Glutamatergic neuron (in vitro differentiated cells): ENCODE measurements around the gene PACSIN3. TPM values are rescaled to one million over a fixed set of nuclear protein-coding genes. Genes with fewer than 3 reads are reported as not detected.

Experiments
- DNase-seq: peaks from one replicate; pipeline ENCODE4 v3.0.0; 2022
- H3K27ac Mint-ChIP-seq: one replicate; pipeline ENCODE4 v1.8.0; 2020; ENCODE audit warnings: mild to moderate bottlenecking, mixed read lengths, inconsistent platforms; ENCODE audit not compliant: unreplicated experiment
- H3K27me3 Mint-ChIP-seq: one replicate; pipeline ENCODE4 v1.8.0; 2020; ENCODE audit warnings: mild to moderate bottlenecking, moderate library complexity, mixed read lengths, inconsistent platforms; ENCODE audit not compliant: unreplicated experiment
- H3K36me3 Mint-ChIP-seq: one replicate; pipeline ENCODE4 v1.8.0; 2020; ENCODE audit warnings: mild to moderate bottlenecking, mixed read lengths, inconsistent platforms; ENCODE audit not compliant: unreplicated experiment
- H3K4me1 Mint-ChIP-seq: one replicate; pipeline ENCODE4 v1.8.0; 2020; ENCODE audit warnings: mild to moderate bottlenecking, low read depth, mixed read lengths, inconsistent platforms; ENCODE audit not compliant: unreplicated experiment
- H3K4me3 Mint-ChIP-seq: one replicate; pipeline ENCODE4 v1.8.0; 2020; ENCODE audit warnings: mild to moderate bottlenecking, mixed read lengths, inconsistent platforms; ENCODE audit not compliant: unreplicated experiment
- H3K9me3 Mint-ChIP-seq: one replicate; pipeline ENCODE4 v1.8.0; 2020; ENCODE audit warnings: mild to moderate bottlenecking, moderate library complexity, mixed read lengths, inconsistent platforms; ENCODE audit not compliant: unreplicated experiment
- total RNA-seq: library from RNA; stranded (reverse); fragmentation: NEBNext Ultra II Directional; extraction: Animal tissue kit (Norgen Biotek cat#: 25700); gene quantifications from one replicate; pipeline ENCODE4 v1.2.1, GENCODE V29; 2021; ENCODE audit not compliant: unreplicated experiment
- TF ChIP-seq, protein P1 (sequence below): fragments of 200-600 bp; sonication (generic); IDR thresholded peaks from one replicate; pipeline ENCODE4 v1.5.0; 2021; ENCODE audit not compliant: partially characterized antibody, unreplicated experiment

The PACSIN3 gene
- total RNA-seq, 1 donor from 2014 or later, result 2.2 TPM

DNA sequence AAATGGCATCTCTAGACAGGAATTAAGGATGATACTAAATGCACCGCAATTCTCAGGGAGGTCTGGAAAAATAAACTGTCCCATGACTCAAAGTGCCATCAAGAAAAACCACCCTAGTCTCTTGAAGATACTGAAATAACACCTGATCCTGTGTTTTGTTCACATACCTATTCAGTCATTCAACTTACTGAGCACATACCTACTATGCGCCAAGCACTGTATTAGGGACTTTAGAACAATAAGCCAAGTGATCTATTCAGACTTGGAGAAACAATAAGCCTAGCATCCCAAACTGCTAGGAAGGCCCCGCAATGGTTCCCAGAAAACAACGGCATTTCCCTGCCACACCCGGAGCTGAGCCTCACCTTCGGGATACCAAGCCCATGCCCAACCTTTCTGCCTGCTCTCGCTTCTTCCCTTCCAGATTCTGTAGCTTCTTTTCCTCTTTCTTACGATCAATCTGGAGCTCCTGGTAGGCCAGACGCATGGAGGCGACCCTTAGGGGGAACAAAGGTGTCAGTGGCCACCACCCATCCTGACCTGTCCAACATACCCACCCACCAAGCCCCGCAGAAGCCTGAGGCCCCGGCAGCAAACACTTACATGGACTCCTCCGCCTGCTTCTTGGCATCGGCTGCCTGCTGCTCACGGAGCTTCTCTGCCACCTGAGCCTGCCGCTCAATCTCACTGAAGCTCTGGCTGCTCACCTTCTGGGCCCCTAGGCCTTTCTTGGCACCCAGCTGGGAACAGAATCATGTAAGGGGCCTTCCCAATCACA, 15.0 kb downstream of the PACSIN3 start:
- no peak overlapping the region for H3K4me3 Mint-ChIP-seq
- peaks cover 14% of the 10 kb centered on the region for H3K27me3 Mint-ChIP-seq
- H3K9me3 Mint-ChIP-seq, result peaks cover 10% of the 10 kb centered on the region
- TF ChIP-seq, protein P1, sequence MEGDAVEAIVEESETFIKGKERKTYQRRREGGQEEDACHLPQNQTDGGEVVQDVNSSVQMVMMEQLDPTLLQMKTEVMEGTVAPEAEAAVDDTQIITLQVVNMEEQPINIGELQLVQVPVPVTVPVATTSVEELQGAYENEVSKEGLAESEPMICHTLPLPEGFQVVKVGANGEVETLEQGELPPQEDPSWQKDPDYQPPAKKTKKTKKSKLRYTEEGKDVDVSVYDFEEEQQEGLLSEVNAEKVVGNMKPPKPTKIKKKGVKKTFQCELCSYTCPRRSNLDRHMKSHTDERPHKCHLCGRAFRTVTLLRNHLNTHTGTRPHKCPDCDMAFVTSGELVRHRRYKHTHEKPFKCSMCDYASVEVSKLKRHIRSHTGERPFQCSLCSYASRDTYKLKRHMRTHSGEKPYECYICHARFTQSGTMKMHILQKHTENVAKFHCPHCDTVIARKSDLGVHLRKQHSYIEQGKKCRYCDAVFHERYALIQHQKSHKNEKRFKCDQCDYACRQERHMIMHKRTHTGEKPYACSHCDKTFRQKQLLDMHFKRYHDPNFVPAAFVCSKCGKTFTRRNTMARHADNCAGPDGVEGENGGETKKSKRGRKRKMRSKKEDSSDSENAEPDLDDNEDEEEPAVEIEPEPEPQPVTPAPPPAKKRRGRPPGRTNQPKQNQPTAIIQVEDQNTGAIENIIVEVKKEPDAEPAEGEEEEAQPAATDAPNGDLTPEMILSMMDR, result no peak
- H3K4me1 Mint-ChIP-seq, result peaks cover 25% of the 10 kb centered on the region
- peak overlapping the region; percentile 91 for H3K27ac Mint-ChIP-seq
- DNase-seq, result no peak
- H3K36me3 Mint-ChIP-seq, result no peaks in the 10 kb centered on the region

DNA sequence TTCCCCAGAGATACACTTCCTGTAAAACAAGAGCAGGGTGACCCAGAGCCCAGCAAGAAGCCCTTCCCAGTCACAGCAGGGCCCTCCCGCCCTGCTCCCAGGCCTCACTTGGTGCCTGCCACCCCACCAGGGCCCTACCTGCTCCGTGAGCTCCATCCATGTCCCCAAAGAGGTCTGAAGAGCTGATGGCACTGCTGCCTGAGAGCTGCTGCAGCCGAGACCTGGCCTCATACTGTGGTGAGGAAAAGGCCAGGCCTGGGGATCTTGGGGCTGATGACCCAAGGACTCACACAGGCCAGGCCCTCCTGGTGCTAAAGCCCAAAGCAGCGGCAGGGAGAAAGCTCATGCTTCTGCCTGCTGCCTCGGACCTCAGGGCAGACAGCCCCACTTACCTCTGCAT, 19.9 kb downstream of the PACSIN3 start:
- no peak for DNase-seq
- Mint-ChIP-seq H3K27me3 (peaks cover 12% of the 10 kb centered on the region), H3K4me1 (peaks cover 3% of the 10 kb centered on the region), H3K36me3 (no peaks in the 10 kb centered on the region), H3K4me3 (no peak overlapping the region), H3K27ac (no peak overlapping the region), H3K9me3 (peaks cover 9% of the 10 kb centered on the region)
- TF ChIP-seq, protein P1, result no peak

DNA sequence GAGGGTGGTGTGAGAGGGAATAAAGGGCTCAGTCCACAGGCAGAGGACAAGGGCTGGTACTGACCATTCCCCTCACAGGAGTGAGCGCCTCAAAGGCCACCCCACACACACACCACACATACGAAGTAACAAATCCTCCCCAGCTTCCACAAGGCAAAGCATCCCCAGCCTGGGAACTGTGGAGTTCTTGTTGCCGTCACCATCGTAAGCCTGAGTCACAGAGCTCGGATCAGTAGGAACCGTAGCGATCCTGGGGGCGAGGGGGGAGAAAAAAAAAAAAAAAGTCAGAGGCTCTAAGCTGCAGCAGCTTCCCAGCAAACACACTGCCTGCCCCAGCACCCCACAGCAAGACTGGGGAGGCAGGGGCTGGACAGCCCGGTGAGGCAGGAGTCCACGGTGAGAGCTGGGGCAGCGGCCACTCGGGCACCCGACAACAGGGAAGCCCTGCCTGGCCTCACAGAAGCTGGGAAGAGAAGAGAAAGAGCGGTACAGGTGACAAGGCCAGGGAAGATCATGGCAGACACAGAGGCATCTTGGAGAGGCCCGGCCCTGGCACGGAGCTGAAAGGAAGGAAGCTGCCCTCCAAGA, 20.9 kb downstream of the PACSIN3 start:
- Mint-ChIP-seq H3K36me3 (no peaks in the 10 kb centered on the region), H3K4me1 (peaks cover 3% of the 10 kb centered on the region), H3K27me3 (peaks cover 11% of the 10 kb centered on the region), H3K27ac (peak overlapping the region; percentile 62), H3K9me3 (peaks cover 9% of the 10 kb centered on the region), H3K4me3 (no peak overlapping the region)
- TF ChIP-seq, protein P1, result no peak
- DNase-seq, result no peak

DNA sequence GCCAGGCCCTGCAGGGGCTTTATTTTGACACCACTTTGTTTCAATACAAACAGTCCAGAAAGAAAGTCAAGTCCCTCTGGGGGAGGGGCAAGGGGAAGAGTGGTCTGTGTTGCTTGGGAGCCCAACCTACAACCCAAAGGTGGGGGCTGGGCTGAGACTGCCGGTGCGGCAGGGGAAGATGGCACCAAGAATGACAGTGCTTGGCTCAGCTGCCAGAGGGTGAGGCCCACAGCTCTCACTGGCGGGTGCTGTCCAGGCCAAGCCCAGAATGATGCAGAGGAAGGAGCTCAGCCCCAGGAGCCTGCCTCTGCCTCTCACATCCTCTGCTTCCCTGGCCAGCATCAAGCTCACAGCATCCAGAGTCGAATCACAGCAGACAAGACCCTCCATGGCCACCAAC, 21.9 kb downstream of the PACSIN3 start:
- H3K9me3 Mint-ChIP-seq, result peaks cover 10% of the 10 kb centered on the region
- H3K27me3 Mint-ChIP-seq, result peaks cover 18% of the 10 kb centered on the region
- no peak overlapping the region for H3K27ac Mint-ChIP-seq
- no peak for DNase-seq
- no peak overlapping the region for H3K4me3 Mint-ChIP-seq
- TF ChIP-seq, protein P1, result no peak
- peaks cover 3% of the 10 kb centered on the region for H3K4me1 Mint-ChIP-seq
- H3K36me3 Mint-ChIP-seq, result no peaks in the 10 kb centered on the region

DNA sequence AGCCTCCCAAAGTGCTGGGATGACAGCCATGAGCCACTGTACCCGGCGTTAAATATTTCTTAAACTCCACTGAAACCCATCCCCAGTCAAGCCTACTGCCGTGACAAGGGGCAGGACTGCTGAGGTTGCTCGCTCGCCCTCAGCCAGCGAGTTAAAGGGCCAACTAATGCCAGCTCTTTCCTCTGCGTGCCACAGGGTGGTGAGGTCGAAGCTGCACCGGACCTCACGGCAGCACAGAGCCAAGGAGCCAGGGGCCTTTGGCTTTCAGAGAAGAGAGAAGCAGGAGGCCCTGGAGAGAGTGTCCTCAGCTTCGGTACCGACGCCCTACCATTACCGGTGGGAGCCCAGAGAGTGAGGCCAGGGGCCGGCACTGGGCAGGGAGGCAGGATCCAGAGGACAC, 22.3 kb downstream of the PACSIN3 start:
- Mint-ChIP-seq H3K36me3 (no peaks in the 10 kb centered on the region), H3K4me3 (no peak overlapping the region), H3K9me3 (peaks cover 10% of the 10 kb centered on the region), H3K27ac (no peak overlapping the region), H3K4me1 (peaks cover 3% of the 10 kb centered on the region), H3K27me3 (peaks cover 19% of the 10 kb centered on the region)
- DNase-seq, result no peak
- TF ChIP-seq, protein P1, result no peak
